ENCODE results near the gene BLNK.

Gene BLNK

DNA sequence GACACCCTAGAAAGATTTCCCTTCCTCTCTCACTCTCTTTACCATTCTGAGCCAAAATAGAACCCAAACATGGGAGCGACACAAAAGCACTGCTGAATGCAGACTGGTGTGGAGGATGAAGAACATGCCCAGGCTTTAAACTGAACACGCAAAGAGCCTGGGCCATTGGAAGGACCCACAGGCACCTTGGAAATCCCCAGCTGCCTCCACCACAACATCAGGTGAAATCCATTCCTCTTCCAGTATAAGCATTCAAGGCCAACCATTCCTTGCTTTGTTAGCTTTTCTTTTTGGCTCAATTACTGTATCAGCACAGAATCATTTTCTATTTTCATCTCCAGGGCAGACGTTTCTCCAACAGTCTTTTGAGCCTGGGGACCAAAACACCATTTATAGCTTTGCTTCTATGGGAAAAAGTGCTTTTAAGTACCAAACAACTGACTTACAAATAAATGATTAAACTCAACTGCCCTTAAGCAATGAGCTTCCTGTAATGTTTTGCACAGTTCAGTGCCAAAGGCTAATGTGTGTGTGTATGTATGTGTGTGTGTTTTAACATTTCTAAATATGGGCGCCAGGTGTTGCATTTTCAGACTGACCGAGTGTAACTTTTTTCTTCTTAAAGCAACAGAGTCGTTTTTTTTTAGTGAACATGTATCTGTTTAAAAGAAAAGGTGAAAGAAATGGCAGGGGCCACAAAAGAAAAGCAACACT is 16.2 kb upstream of the BLNK start:
- peak; percentile 47 for DNase-seq

DNA sequence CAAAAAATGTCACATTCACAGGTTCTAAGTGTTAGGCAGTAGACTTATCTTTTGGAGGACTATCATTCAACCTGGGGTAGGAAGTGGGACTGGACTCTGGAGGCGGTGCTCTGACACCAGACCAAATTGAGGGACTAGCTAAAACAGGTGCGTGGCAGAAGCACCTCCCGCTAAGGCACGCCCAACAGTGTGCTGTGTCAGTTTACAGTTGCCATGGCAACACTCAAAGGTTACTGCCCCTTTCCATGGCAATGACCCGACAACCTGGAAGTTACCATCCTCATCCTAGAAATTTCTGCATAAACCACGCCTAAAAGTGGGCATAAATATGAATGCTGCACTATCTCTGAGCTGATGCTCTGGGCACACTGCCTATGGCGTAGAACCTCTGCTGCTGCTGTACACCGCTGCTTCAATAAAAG is 14.0 kb upstream of the BLNK start:
- no peak for DNase-seq

- DNase-seq, result no peak
These were observed 12.4 kb upstream of the BLNK start for GRCh38 chr10:96283756-96284155.

DNA sequence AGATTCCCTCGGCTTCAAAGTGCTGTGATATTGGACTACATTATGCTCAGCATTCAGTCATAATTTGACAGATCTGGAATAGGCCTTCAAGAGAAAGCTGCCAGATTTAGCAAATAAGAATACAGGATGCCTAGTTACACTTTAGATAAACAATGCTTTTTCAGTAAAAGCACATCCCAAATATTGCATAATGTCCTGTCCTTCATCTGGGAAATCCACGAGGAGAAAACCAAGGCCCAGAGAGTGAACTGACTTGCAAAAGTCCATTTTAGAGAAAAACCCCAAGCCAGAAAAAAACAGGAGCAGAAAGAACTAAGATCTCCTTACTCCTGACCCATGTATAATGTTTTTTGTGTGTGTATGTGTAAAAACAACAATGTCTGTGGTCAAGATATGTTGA is 12.0 kb upstream of the BLNK start:
- DNase-seq, result no peak

GRCh38 chr10:96281444-96282029 is 10.2 kb upstream of the BLNK start:
- DNase-seq, result no peak

- DNase-seq, result no peak
These were observed 9.5 kb upstream of the BLNK start for GRCh38 chr10:96280859-96281258.

DNA sequence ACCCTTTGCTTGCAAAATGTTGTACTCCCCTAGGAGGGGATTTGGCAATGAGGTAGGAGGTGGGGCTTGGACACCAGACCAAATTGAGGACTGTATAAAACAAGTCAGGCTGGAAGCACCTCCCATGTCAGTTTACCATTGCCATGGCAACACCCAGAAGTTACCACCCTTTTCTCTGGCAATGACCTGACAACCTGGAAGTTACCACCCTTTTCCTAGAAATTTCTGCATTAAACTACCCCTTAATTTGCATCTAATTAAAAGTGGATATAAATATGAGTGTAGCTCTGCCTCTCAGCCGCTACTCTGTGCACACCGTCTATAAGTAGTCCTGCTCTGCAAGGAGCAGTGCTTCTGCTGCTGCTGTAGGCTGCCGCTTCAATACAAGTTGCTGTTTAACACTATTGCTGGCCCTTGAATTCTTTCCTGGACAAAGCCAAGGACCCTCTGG is 7.8 kb upstream of the BLNK start:
- DNase-seq, result no peak

DNA sequence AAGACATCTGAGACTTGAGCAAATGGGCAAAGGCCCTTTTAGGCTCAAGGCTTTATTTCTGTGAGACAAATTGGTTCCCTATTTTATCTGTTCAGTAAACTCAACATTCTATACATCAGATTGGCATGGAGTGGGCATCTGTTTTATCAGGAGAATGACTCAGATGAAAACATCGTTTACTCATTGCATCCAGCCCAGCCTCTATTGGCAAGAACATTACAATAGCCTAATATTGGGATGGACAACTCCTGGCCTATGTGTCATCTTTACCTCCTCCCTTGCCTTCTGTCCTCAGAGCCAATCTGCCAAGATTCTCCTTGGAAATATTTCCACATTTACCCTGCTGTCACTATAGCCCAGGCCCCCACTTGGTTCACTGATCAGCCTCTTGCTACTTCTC is 5.5 kb upstream of the BLNK start:
- DNase-seq, result no peak

GRCh38 chr10:96276426-96276825 is 5.1 kb upstream of the BLNK start:
- DNase-seq, result no peak

DNA sequence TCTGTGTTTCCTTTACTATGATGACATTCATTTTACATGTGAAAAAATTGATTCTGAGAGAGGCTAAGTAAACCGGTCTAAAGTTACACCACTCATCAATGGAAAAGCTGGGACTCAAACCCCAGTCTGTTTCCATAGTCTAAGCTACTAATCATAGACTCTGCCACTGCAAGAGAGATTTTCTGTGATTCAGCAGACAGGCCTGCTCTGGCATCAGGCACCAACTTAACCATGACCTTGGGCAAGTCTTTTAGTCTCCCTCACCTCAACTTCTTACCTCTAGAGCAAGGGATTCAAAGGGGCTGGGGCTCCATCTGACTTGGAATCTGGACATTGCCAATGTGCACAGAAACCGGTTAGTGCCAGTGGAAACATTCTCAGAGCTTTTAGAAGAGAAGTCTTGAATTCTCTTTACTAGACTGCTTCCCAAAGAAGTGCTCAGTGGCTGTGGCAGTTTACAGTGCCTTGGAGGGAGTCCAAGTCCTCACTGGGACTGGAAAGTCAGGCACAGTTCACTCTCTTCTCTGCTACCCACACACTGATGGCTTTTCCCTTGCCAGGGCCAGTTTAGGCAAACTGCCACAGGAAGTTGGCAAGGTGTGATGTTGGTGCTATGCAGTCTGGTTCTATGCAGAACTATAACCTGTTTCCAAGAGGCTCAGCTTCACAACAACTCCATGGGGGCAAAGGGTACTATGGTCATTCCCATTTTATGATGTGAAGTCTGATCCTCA is 4.5 kb upstream of the BLNK start:
- DNase-seq, result no peak

- no peak for DNase-seq
These were observed 1.2 kb upstream of the BLNK start for GRCh38 chr10:96272316-96273280.

DNA sequence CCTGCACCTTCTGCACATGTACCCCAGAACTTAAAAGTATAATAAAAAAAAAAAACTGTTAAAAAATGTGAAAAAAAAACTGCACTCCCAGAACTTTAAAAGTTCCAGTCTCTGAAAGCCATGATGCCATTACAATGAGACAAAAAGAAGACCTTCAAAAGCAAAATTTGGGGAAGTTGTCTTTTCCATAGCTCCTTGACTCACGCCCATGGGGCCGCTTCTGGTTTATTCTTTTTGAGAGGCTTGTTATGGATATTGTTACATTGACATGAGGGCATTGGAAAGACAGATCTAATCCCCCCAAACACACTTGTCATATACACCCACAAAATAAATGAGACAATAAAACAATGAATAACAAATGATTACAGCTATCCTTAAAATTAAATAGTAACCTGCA is 798 bp downstream of the BLNK start:
- DNase-seq, result no peak

DNA sequence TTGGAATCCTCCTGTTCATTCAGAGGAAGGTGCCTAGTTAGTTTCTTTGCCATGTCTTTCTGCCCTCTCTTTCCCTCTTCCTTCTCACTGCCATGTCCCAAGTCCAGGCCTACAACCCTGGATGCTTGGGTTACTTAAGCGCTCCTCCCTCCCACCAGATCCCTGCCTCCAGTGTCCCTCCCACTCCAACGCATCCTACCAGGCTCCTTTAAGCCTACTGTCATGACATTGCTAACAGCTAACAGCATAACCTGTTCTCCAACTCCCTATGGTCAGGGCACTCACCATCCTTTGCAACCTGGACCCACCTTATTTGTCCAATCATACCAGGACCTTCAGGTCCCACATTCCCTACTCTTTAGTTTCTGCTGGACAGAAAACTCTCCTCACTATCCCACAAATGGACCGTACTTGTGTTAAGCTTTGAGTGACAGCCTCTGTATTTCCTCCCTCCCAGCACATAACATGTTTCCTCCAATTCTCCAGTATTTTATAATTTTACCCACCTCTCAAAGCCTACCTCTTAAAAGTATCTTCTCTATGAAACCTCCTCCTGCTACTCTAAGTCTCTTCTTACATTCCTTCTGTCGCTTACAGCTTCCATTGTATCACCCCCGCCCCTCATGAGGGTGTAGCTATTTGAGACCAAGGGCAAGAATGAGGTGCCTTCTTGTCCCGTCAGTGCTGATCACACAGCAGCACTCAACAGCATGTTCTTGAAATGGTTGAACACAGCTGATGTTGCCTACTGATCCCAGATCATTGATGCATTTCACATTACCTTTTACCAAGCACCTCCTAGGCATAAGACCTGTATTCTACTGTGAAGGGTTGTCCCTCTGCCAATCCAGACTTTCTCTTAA is 1.7 kb downstream of the BLNK start:
- DNase-seq, result no peak

GRCh38 chr10:96268341-96268909 is 2.9 kb downstream of the BLNK start:
- no peak for DNase-seq

DNA sequence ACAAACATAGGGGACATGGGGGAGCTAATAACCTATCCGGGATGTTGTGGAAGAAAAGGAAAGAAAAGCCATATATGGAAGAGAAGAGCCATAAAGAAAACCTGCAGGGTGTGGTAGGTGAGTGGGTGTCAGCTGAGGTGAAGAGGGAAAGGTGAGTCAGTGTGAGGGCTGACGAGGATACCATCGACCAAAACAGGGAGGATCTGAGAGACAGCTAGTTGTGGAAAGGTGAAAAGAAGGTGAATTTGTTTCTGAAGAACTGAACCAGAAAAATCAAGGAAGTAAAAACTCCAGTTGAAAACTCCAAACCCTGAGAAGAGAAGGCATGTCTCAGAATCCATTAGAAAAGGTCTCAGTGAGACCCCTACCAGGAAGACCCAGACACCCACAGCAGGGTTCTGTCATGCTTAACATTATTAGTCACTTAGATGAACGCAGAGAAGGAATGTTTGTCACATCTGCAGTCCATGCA is 4.1 kb downstream of the BLNK start:
- no peak for DNase-seq

DNA sequence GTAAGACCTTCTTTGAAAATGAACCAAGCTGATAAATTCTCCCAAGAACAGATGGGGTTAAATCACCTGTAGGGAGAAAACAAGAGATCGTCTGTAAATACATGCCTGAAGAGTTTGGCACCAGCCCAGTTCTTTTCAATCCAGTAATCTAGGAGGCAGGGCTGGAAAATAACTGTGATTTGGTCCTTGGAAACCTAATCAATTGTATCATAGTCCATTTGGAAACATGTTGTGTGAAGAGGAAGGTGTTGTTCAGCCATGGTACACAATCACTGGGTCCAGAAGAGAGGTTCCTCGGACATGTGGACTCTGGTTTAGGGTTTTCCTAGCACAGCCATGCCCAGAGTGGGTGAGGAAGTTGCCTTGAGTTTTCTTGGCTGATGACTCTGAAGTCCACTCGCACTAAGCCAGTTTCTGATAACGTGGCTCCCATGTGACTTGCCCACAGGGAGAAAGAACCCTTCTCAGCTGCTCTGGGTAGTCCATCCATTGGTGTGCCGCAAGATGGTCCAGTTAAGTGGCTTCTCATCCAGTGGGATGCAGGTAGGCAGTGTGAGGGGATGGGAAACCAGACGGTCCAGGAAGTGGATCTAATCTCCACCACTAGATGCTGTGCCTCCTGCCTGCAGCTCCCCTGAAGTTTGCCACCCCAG is 5.1 kb downstream of the BLNK start:
- no peak for DNase-seq

- DNase-seq, result no peak
These were observed 6.4 kb downstream of the BLNK start for GRCh38 chr10:96264938-96265337.

GRCh38 chr10:96263669-96264068 is 7.7 kb downstream of the BLNK start:
- DNase-seq, result no peak

DNA sequence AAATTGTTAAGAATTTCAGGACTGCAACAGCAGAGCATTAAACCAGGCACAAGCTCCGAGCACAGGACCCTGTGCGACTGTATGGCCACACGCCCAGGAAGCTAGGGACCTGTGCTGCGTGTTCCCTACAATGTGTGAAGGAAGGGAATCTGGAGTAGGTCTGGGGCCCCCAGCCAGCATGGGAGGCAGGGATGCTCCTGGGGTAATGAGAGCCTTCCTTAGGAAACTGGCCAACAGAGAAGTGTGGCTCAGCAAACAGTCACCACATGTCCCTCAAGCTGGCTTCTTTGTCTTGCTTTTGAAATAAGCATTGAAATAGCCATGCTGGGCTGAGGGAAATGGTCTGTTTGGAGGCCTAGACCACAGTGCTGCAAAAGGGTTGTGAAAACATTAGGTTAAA is 8.2 kb downstream of the BLNK start:
- DNase-seq, result no peak

GRCh38 chr10:96261930-96262329 is 9.4 kb downstream of the BLNK start:
- no peak for DNase-seq

DNA sequence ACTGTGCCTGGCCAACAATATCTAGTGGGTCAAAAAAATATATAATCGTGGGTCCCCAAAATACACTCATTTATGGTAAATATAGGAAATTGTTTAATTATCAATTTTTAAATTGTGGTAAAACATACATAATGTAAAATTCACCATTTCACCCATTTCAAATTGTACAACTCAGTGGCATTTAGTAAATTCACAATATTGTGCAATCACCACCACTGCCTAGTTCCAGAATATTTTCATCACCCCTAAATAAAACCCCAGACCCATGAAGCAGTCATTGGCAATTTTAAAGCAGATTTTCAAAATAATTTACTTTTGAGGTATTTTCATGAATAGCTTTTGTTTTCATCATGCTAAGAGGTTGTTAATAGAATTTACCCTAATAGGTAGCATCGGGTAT is 10.2 kb downstream of the BLNK start:
- DNase-seq, result no peak
